ENCODE results near the gene HEATR3.
"Not testable (repeated sequence)": the region's sequence is repeated elsewhere in the genome, so short reads cannot be mapped to it uniquely, and the experiment has no call there.

HEATR3 gene

GRCh38 chr16:50096791-50097190, 31.0 kb downstream of the HEATR3 start:
- no peak for DNase-seq (ENCODE audit: low read depth in 3 of 3, low spot score in 1 of 3)

DNA sequence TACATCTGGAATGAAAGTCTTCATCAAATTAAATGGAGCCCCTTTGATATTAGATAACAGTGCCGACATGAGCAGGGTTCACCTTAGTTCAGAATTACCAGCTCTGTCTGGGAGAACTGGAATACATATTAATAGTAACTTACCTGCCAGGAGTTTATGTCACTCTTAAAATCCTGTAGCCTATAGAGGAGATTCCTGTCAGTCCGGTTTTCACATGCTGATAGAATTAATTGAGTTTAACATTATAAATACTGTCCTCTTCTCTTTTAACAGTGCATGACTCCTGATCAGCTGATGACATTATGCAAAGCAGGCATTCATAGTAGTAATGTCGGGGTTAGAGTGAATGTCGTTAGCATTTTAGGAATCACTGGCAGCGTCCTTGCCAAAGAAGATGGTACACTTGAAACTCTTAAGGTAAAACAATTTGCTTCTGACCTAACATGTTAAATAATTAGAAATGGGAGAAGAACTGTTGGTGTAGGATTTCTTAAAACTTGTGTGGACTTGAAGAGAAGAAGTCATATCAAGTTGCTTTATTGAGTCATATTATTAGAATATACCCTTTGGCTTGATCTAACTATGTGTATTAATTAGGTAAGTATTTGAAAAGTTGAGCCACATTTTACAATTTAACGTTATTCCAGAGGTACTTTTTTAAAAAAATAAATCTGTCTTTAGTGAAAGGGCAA, 34.3 kb downstream of the HEATR3 start:
- no peak for DNase-seq (ENCODE audit: low read depth in 3 of 3, low spot score in 1 of 3)

GRCh38 chr16:50102051-50102746, 36.4 kb downstream of the HEATR3 start:
- no peak for DNase-seq (ENCODE audit: low read depth in 3 of 3, low spot score in 1 of 3)

GRCh38 chr16:50103764-50104163, 38.0 kb downstream of the HEATR3 start:
- DNase-seq (ENCODE audit: low read depth in 3 of 3, low spot score in 1 of 3), result no peak

- no peak for DNase-seq (ENCODE audit: low read depth in 3 of 3, low spot score in 1 of 3)
Measured at GRCh38 chr16:50114357-50115129, 48.8 kb downstream of the HEATR3 start.

DNA sequence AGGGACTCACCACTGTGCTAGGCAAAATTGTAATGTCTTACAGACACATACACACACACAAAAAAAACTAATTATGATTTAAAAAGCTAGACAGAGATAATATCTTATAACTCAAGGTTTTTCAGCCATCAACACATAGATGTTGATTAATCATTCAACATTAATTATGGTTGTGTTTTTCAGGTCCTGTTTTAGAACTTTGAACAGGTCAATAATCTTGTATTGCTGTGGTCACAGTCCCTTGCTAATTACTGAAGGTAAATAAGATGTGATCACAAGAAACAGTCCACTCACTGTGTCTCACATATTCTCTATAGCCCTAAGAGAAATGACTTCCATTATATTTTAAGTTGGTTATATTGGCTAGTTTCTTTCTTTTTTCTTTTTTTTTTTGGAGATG, 54.9 kb downstream of the HEATR3 start:
- no peak for DNase-seq (ENCODE audit: low read depth in 3 of 3, low spot score in 1 of 3)

GRCh38 chr16:50121278-50121677, 55.5 kb downstream of the HEATR3 start:
- no peak for DNase-seq (ENCODE audit: low read depth in 3 of 3, low spot score in 1 of 3)

- peak in 2 of 3 donors; percentile 4 to 10 for DNase-seq (ENCODE audit: low read depth in 3 of 3, low spot score in 1 of 3)
Measured at GRCh38 chr16:50121721-50122445, 56.1 kb downstream of the HEATR3 start.

GRCh38 chr16:50123417-50123816, 57.6 kb downstream of the HEATR3 start:
- no peak for DNase-seq (ENCODE audit: low read depth in 3 of 3, low spot score in 1 of 3)

- DNase-seq (ENCODE audit: low read depth in 3 of 3, low spot score in 1 of 3), result no peak
Measured at GRCh38 chr16:50124769-50125168, 59.0 kb downstream of the HEATR3 start.

- no peak for DNase-seq (ENCODE audit: low read depth in 3 of 3, low spot score in 1 of 3)
Measured at GRCh38 chr16:50126183-50126582, 60.4 kb downstream of the HEATR3 start.

DNA sequence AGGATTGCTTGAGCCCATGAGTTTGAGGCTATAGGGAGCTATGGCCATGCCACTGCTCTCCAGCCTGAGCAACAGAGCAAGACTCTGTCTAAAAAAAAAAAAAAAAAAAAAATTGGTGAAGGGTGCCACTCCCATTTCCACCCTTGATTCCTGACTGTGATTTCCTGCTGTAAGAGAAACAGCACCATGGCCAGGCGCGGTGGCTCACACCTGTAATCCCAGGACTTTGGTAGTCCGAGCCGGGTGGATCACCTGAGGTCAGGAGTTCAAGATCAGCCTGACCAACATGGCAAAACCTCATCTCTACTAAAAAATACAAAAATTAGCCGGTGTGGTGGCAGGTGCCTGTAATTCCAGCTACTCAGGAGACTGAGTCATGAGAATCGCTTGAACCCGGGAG, 66.8 kb downstream of the HEATR3 start:
- not testable (repeated sequence) for DNase-seq (ENCODE audit: low read depth in 3 of 3, low spot score in 1 of 3)

DNA sequence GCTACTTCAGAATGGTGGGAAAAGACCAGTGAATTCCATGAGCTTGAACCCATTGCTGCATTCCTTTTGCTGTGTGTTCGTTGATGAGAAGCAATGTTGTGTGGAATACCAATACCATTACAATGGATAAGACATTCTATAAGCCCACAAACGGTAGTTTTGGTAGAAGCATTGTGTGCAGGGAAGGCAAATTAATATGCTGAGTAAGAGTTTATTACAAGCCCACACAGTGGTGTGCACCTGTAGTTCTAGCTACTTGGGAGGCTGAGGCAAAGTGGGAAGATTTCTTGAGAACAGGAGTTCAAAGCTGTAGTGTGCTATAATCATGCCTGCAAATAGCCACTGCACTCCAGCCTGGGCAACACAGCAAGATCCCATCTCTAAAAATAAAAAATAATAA, 67.4 kb downstream of the HEATR3 start:
- no peak for DNase-seq (ENCODE audit: low read depth in 3 of 3, low spot score in 1 of 3)

- no peak for DNase-seq (ENCODE audit: low read depth in 3 of 3, low spot score in 1 of 3)
Measured at GRCh38 chr16:50136399-50136798, 70.6 kb downstream of the HEATR3 start.

DNA sequence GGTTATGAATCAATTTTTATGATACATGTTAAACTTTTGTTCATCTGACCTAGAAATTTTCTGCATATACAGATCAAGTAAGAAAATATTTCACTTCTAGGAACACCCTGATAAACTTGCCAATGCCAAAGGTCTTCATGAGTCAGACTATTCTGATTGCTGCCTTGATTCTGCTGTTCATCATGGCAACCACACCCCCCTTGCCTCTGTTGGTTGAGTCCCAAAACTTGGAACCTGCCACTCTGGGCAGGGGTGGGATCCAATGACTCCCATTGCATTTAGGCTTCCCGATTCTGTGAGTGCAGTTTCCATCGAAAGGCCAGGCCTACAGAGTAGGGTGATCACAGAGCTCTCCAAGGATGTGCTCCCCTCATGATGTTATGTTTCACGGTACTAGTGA, 71.5 kb downstream of the HEATR3 start:
- no peak for DNase-seq (ENCODE audit: low read depth in 3 of 3, low spot score in 1 of 3)

DNA sequence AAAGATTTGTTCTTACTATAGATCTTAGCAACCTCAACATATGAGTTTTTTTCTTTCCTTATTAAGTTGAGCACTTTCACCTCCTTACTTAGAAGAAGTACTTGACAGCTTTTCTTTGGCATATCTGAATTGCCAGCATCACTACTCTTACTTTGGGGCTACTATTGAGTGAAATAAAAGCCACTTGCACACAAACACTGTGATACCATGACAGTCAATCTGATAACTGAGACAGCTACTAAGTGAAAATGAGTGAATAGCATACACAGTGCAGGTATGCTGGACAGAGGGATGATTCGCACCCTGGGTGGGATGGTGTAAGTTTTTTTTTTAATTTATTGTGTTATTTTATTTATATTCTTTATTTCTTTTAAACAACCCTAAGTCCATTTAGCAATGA, 73.8 kb downstream of the HEATR3 start:
- DNase-seq (ENCODE audit: low read depth in 3 of 3, low spot score in 1 of 3), result no peak

- no peak for DNase-seq (ENCODE audit: low read depth in 3 of 3, low spot score in 1 of 3)
Measured at GRCh38 chr16:50144211-50144610, 78.4 kb downstream of the HEATR3 start.

DNA sequence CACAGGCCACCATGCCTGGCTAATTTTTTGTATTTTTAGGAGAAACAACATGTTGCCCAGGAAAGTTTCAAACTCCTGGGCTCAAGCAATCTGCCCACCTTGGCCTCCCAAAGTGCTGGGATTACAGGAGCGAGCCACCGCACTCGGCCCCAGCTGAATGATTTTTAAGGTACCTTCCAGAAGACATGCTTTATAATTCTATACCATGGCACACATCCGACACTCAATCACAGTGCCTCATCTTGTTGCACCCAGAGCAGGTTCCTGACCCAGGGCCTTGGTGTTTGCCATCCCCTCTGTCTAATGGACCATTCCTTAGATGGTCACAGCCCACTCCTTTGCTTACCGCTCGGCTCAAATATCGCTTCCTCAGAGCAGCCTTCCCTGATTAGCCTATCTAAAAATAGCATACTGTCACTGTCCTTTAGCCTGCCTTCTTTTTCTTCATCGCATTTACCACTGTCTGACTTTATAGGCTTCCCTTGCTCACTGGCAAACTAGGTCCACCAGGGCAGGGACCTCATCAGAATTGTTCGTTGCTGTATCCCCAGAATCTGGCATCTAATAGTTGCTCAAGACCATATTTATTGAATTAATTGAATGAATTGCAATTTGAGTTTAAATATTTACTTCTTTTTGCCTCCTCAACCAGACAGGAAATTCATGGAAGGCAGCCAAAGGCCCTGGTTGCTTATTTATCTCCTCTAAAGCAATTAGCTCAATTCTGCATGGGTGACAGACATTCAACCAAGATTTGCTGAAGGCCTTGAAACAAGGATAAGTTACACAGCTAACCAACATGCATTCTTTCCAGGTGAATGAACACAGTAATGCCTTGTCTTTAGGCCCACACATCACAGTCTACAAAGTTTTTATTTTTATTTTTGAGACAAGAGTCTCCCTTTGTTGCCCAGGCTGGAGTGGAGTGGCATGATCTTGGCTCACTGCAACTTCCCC, 81.0 kb downstream of the HEATR3 start:
- no peak for DNase-seq (ENCODE audit: low read depth in 3 of 3, low spot score in 1 of 3)

GRCh38 chr16:50151322-50151721, 85.6 kb downstream of the HEATR3 start:
- no peak for DNase-seq (ENCODE audit: low read depth in 3 of 3, low spot score in 1 of 3)

DNA sequence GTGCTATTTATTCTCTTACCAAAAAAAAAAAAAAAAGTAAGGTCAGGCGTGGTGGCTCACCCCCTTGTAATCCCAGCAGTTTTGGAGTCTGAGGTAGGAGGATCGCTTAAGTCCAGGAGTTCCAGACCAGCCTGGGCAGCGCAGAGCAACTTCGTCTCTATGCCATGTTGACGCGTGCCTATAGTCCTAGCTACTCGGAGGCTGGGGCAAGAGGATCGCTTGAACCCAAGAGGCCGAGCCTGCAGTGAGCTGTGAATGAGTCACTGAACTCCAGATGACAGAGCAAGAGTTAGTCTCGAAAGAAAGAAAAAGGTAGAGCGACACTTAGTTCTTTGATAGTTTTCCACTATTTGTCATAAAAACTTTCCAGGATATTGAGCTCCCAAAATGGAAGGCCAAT, 86.0 kb downstream of the HEATR3 start:
- DNase-seq (ENCODE audit: low read depth in 3 of 3, low spot score in 1 of 3), result no peak

Data from stimulated activated CD4-positive, alpha-beta T cell treated with anti-CD3 and anti-CD28 coated beads, TNF-alpha, amount 100 ng/mL, for 1 hour (primary cell).